H1 (cell line): ENCODE measurements around the gene FOXL3. TPM values are rescaled to one million over a fixed set of nuclear protein-coding genes. Genes with fewer than 3 reads are reported as not detected.

Source experiments
- CTCF ChIA-PET: fragments of 300-600 bp; sonication (Branson Sonifier 250); formaldehyde crosslinking; loops from one replicate; lab custom pipeline; 2021; ENCODE audit not compliant: partially characterized antibody; lab: Charles Lee
- POLR2A ChIA-PET: fragments of 300-600 bp; sonication (Branson Sonifier 250); formaldehyde crosslinking; loops from one replicate; lab custom pipeline; 2021; ENCODE audit warnings: inconsistent platforms; ENCODE audit not compliant: partially characterized antibody; lab: Charles Lee
- DNase-seq, 2 experiments: peaks; one replicate each; pipeline versions ENCODE4 v3.0.0 to v3.0.0-alpha.2; 2010 to 2022; ENCODE audit warnings: low spot score in 2 of 2, low read depth in 1 of 2, mixed read lengths in 1 of 2
- FAIRE-seq: peaks from 2 replicates; lab custom pipeline; 2011; peaks lifted over from hg19 to GRCh38; lab: Jason Lieb, UNC
- H2AFZ ChIP-seq: 2 replicates; pipeline ENCODE4 v1.8.1; 2012; ENCODE audit warnings: low read length, inconsistent platforms
- H2AK5ac ChIP-seq: 2 replicates; pipeline ENCODE4 v1.6.1; 2013; ENCODE audit warnings: low read depth, low read length
- H2BK120ac ChIP-seq: replicated peaks from 2 replicates; pipeline ENCODE3; 2013; ENCODE audit warnings: low read depth, low read length, inconsistent platforms
- H2BK12ac ChIP-seq: 2 replicates; pipeline ENCODE4 v1.6.1; 2013; ENCODE audit warnings: low read depth, low read length
- H2BK15ac ChIP-seq: 2 replicates; pipeline ENCODE4 v1.6.1; 2013; ENCODE audit warnings: low read length
- H2BK20ac ChIP-seq: 2 replicates; pipeline ENCODE4 v1.6.1; 2013; ENCODE audit warnings: low read length
- H2BK5ac ChIP-seq: 2 replicates; pipeline ENCODE4 v1.6.1; 2013; ENCODE audit warnings: low read depth, low read length
- H3K14ac ChIP-seq: 2 replicates; pipeline ENCODE4 v1.6.1; 2013; ENCODE audit warnings: inconsistent platforms; ENCODE audit not compliant: insufficient read length
- H3K18ac ChIP-seq: 2 replicates; pipeline ENCODE4 v1.6.1; 2013; ENCODE audit warnings: low read length; ENCODE audit errors: extremely low read depth
- H3K23ac ChIP-seq: 2 replicates; pipeline ENCODE4 v1.6.1; 2013; ENCODE audit warnings: inconsistent platforms; ENCODE audit not compliant: insufficient read length
- H3K23me2 ChIP-seq: 2 replicates; pipeline ENCODE4 v1.6.1; 2013; ENCODE audit warnings: low read depth, low read length
- H3K27ac ChIP-seq: 2 replicates; pipeline ENCODE4 v1.6.1; 2011; ENCODE audit warnings: low read depth, low read length, inconsistent platforms
- H3K27me3 ChIP-seq, 4 experiments: replicated peaks in 1 of 4; 1 replicate in 1 of 4; 2 replicates in 3 of 4; pipeline versions ENCODE4 v1.6.1 to v1.8.1; 2011 to 2013; ENCODE audit warnings: low read length in 3 of 4, mild to moderate bottlenecking in 3 of 4, inconsistent platforms in 2 of 4, mixed read lengths in 2 of 4, moderate library complexity in 1 of 4; ENCODE audit not compliant: control insufficient read depth in 3 of 4, insufficient read depth in 3 of 4; ENCODE audit errors: extremely low read depth in 1 of 4
- H3K36me3 ChIP-seq, 4 experiments: 2 replicates each; pipeline versions ENCODE4 v1.6.1 to v1.8.1; 2011 to 2013; ENCODE audit warnings: mild to moderate bottlenecking in 4 of 4, low read length in 3 of 4, moderate library complexity in 2 of 4, control low read depth in 1 of 4, inconsistent platforms in 1 of 4; ENCODE audit not compliant: insufficient read depth in 4 of 4, control insufficient read depth in 2 of 4
- H3K4ac ChIP-seq: replicated peaks from 2 replicates; pipeline ENCODE3; 2013; ENCODE audit warnings: low read length, low read depth, mixed read lengths, inconsistent platforms; ENCODE audit not compliant: insufficient read length
- H3K4me1 ChIP-seq, 4 experiments: replicated peaks in 1 of 4; 1 replicate in 1 of 4; 2 replicates in 3 of 4; pipeline versions ENCODE4 v1.6.1 to v1.8.1; 2011 to 2013; ENCODE audit warnings: low read length in 3 of 4, inconsistent platforms in 2 of 4, mixed read lengths in 1 of 4; ENCODE audit not compliant: insufficient read depth in 4 of 4, control insufficient read depth in 3 of 4
- H3K4me2 ChIP-seq, 2 experiments: 2 replicates each; pipeline versions ENCODE4 v1.6.1 to v1.8.1; 2011 to 2013; ENCODE audit warnings: low read depth in 2 of 2, low read length in 2 of 2, control low read depth in 1 of 2, inconsistent platforms in 1 of 2, mild to moderate bottlenecking in 1 of 2; ENCODE audit not compliant: insufficient read depth in 1 of 2
- H3K4me3 ChIP-seq, 4 experiments: fragments of 200-600, 300-600 bp in 1 of 4; sonication (generic), shearing (Covaris generic), sonication (Bioruptor Twin) in 1 of 4; 2 replicates each; pipeline versions ENCODE4 v1.5.1 to v1.8.1; 2011 to 2016; ENCODE audit warnings: low read length in 4 of 4, low read depth in 3 of 4, control low read depth in 2 of 4, inconsistent platforms in 2 of 4, mild to moderate bottlenecking in 2 of 4, mixed read lengths in 1 of 4, moderate library complexity in 1 of 4; ENCODE audit not compliant: insufficient read depth in 2 of 4; ENCODE audit errors: extremely low read depth in 1 of 4
- H3K56ac ChIP-seq: replicated peaks from 2 replicates; pipeline ENCODE3; 2013; ENCODE audit warnings: low read depth, mild to moderate bottlenecking, mixed read lengths, low read length, inconsistent platforms; ENCODE audit not compliant: insufficient read length
- H3K79me1 ChIP-seq: 2 replicates; pipeline ENCODE4 v1.6.1; 2013; ENCODE audit warnings: low read depth, low read length, control low read depth
- H3K79me2 ChIP-seq, 2 experiments: 2 replicates each; pipeline versions ENCODE4 v1.6.1 to v1.8.1; 2012 to 2013; ENCODE audit warnings: low read length in 2 of 2, mild to moderate bottlenecking in 2 of 2, inconsistent platforms in 1 of 2; ENCODE audit not compliant: insufficient read depth in 2 of 2, control insufficient read depth in 1 of 2
- H3K9ac ChIP-seq, 4 experiments: replicated peaks in 1 of 4; 1 replicate in 1 of 4; 2 replicates in 3 of 4; pipeline versions ENCODE4 v1.6.1 to v1.8.1; 2011 to 2013; ENCODE audit warnings: low read depth in 3 of 4, low read length in 3 of 4, control low read depth in 2 of 4, mild to moderate bottlenecking in 2 of 4, moderate library complexity in 2 of 4, inconsistent platforms in 1 of 4; ENCODE audit errors: extremely low read depth in 1 of 4
- H3K9me3 ChIP-seq, 2 experiments: 2 replicates each; pipeline versions ENCODE4 v1.6.1 to v1.8.1; 2012 to 2013; ENCODE audit warnings: mild to moderate bottlenecking in 2 of 2, moderate library complexity in 2 of 2, control low read depth in 1 of 2, inconsistent platforms in 1 of 2, low read depth in 1 of 2, low read length in 1 of 2, mixed read lengths in 1 of 2; ENCODE audit not compliant: insufficient read depth in 2 of 2
- H4K20me1 ChIP-seq, 2 experiments: replicated peaks in 1 of 2; 2 replicates each; pipeline versions ENCODE3 to v1.8.1; 2011 to 2013; ENCODE audit warnings: inconsistent platforms in 2 of 2, low read length in 2 of 2, mild to moderate bottlenecking in 1 of 2; ENCODE audit not compliant: insufficient read depth in 2 of 2, control insufficient read depth in 1 of 2
- H4K5ac ChIP-seq: 2 replicates; pipeline ENCODE4 v1.6.1; 2013; ENCODE audit warnings: low read length, low read depth, mixed read lengths, inconsistent platforms; ENCODE audit not compliant: insufficient read length
- H4K8ac ChIP-seq: 2 replicates; pipeline ENCODE4 v1.8.0; 2013; ENCODE audit warnings: mild to moderate bottlenecking, moderate library complexity, low read length, inconsistent platforms; ENCODE audit not compliant: insufficient read depth; ENCODE audit errors: extremely low read depth
- H4K91ac ChIP-seq: replicated peaks from 2 replicates; pipeline ENCODE3; 2013; ENCODE audit warnings: low read length, mixed read lengths, inconsistent platforms; ENCODE audit not compliant: insufficient read length
- ASH2L ChIP-seq: fragments of 200-600, 300-600 bp; sonication (generic); IDR thresholded peaks from one replicate; pipeline ENCODE4 v1.7.1; 2017; ENCODE audit warnings: low read length
- CHD2 ChIP-seq: IDR thresholded peaks from 2 replicates; pipeline ENCODE4 v1.6.1; 2012; ENCODE audit warnings: low read length, improper control_type of control experiment
- EGR1 ChIP-seq: IDR thresholded peaks from 2 replicates; pipeline ENCODE4 v1.6.1; 2011; ENCODE audit warnings: low read depth, low read length, borderline replicate concordance
- FOSL1 ChIP-seq: IDR thresholded peaks from 2 replicates; pipeline ENCODE4 v1.6.1; 2011; ENCODE audit warnings: mild to moderate bottlenecking, low read depth, low read length, moderate library complexity; ENCODE audit not compliant: insufficient read depth
- GTF2F1 ChIP-seq: IDR thresholded peaks from 2 replicates; pipeline ENCODE4 v1.6.1; 2012; ENCODE audit warnings: low read depth, low read length, improper control_type of control experiment, borderline replicate concordance
- HDAC6 ChIP-seq: IDR thresholded peaks from one replicate; pipeline ENCODE4 v1.7.1; 2012; ENCODE audit warnings: low read depth, mild to moderate bottlenecking, inconsistent platforms, low read length, moderate library complexity
- JUND ChIP-seq: IDR thresholded peaks from 2 replicates; pipeline ENCODE4 v1.6.1; 2011; ENCODE audit warnings: mild to moderate bottlenecking, improper control_type of control experiment, low read length
- NANOG ChIP-seq: IDR thresholded peaks from 2 replicates; pipeline ENCODE4 v1.6.1; 2011; ENCODE audit warnings: low read length, low read depth, mild to moderate bottlenecking, inconsistent platforms; ENCODE audit not compliant: insufficient read depth, poor library complexity, severe bottlenecking
- NRF1 ChIP-seq: IDR thresholded peaks from 2 replicates; pipeline ENCODE4 v1.6.1; 2011; ENCODE audit warnings: mild to moderate bottlenecking, low read depth, low read length, improper control_type of control experiment
- POU5F1 ChIP-seq: IDR thresholded peaks from 2 replicates; pipeline ENCODE4 v1.6.1; 2011; ENCODE audit warnings: low read depth, mild to moderate bottlenecking, low read length, moderate library complexity
- RNF2 ChIP-seq: fragments of 200-900, 300-1000 bp; sonication (generic); IDR thresholded peaks from 2 replicates; pipeline ENCODE4 v1.7.1; 2016; ENCODE audit warnings: borderline replicate concordance, low read depth, mild to moderate bottlenecking, antibody characterized with exemption, low read length; ENCODE audit not compliant: poor library complexity, severe bottlenecking; ENCODE audit errors: missing control alignments
- RXRA ChIP-seq: IDR thresholded peaks from 2 replicates; pipeline ENCODE4 v1.6.1; 2011; ENCODE audit warnings: low read depth, mild to moderate bottlenecking, low read length, moderate library complexity; ENCODE audit not compliant: insufficient read depth
- TEAD4 ChIP-seq: IDR thresholded peaks from 2 replicates; pipeline ENCODE4 v1.6.1; 2012; ENCODE audit warnings: low read depth, low read length, inconsistent platforms, mixed read lengths
- WGBS, 2 experiments: shearing (Covaris generic) in 1 of 2; methylation state at CpG; one replicate each; pipeline versions ENCODE4 v1.1.6 to v1.1.7; 2013 to 2015; ENCODE audit warnings: low lambda C conversion rate in 2 of 2, mixed read lengths in 2 of 2, inconsistent platforms in 1 of 2, low coverage in 1 of 2, missing lambda C conversion rate in 1 of 2; ENCODE audit not compliant: insufficient replicate concordance in 2 of 2, insufficient coverage in 1 of 2, insufficient read length in 1 of 2; ENCODE audit errors: extremely low coverage in 1 of 2, missing lambda C conversion rate in 1 of 2; 5-methylcytosine and 5-hydroxymethylcytosine counted together
- polyA plus RNA-seq, 7 experiments: library from polyadenylated mRNA; depleted of rRNA in 3 of 7; stranded (reverse) in 5 of 7; unstranded in 2 of 7; fragments of >200 nt in 5 of 7; fragments of 200-250 nt in 2 of 7; gene quantifications; 1 replicate in 5 of 7; 2 replicates in 1 of 7; 4 replicates in 1 of 7; pipeline versions ENCODE4 v1.2.1 to v1.2.3, GENCODE V29; 2011 to 2013; ENCODE audit warnings: missing spikeins in 2 of 7, mixed read lengths in 2 of 7
- total RNA-seq: library from RNA; stranded (reverse); fragmentation: NEBNext Ultra II Directional; extraction: Animal tissue kit (Norgen Biotek cat#: 25700); gene quantifications from 2 replicates; pipeline ENCODE4 v1.2.1, GENCODE V29; 2021

The FOXL3 gene
- total and polyA plus RNA-seq, 2 of the 8 experiments (the other 6 are each of a cell fraction or from before 2014, with no cell fraction given) = not detected

DNA sequence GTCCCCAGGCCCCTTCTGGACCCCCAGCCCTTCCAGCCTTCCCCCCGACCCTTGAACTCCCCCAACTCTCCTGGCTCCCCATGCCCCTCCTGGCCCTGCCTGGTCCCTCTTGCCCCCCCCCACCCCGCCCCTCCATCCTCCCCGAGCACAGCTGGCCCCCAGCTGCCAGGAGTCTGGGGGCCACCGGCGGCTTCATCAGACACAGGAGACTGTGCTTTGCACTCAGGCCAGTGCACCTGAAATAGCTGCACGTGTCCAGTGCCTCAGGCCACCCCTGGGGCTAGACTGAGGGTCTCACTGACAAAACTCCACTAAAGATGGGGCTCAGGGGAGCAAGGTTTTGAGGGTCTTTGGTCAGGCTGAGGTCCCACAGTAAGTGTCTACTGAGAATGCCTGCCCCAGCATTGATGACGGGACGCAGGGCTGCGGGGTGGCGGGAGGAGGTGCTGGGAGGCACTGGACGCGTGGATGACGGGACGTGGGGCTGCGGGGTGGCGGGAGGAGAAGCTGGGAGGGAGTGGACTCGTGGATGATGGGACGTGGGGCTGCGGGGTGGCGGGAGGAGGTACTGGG lies 6.5 kb downstream of the FOXL3 start:
- DNase-seq (no peak), FAIRE-seq (no peak)
- H3K23ac ChIP-seq = no peak overlapping the region
- H3K23me2 ChIP-seq = peaks cover 3% of the 10 kb centered on the region; the same call in 1 of the 2 replicates
- H2AK5ac ChIP-seq = no peak overlapping the region
- H3K14ac ChIP-seq = no peak overlapping the region
- H4K5ac ChIP-seq = no peak overlapping the region
- no peak overlapping the region for H3K9ac ChIP-seq
- H2BK120ac ChIP-seq = no peak overlapping the region
- no peaks in the 10 kb centered on the region for H3K36me3 ChIP-seq
- no peaks in the 10 kb centered on the region; a peak in 1 of 7 replicates for H3K4me1 ChIP-seq
- TF ChIP-seq JUND (no peak), NANOG (no peak), POU5F1 (no peak), ASH2L (no peak), CHD2 (no peak), NRF1 (no peak), FOSL1 (no peak), EGR1 (no peak), GTF2F1 (no peak), RNF2 (no peak), RXRA (no peak), HDAC6 (no peak), TEAD4 (no peak)
- H3K79me1 ChIP-seq = no peaks in the 10 kb centered on the region
- H3K27me3 ChIP-seq = peaks cover 3 to 16% (median 11%) of the 10 kb centered on the region in 4 experiments
- no peak overlapping the region for H3K56ac ChIP-seq
- peaks cover 0 to 3% of the 10 kb centered on the region in 2 experiments for H4K20me1 ChIP-seq
- H4K8ac ChIP-seq = no peak overlapping the region
- 71% methylated on average over 3 of the region's 20 CpGs; no CpG with 5 or more reads in 1 of the 2 experiments for WGBS, 2 experiments
- H2BK15ac ChIP-seq = no peak overlapping the region
- H3K4ac ChIP-seq = no peak overlapping the region
- H4K91ac ChIP-seq = no peak overlapping the region
- no peaks in the 10 kb centered on the region for H3K79me2 ChIP-seq
- H3K4me2 ChIP-seq = no peak overlapping the region
- no peak overlapping the region for H2BK12ac ChIP-seq
- no peak overlapping the region for H3K4me3 ChIP-seq
- no peak overlapping the region for H2BK5ac ChIP-seq
- POLR2A ChIA-PET = no interaction called here
- H3K18ac ChIP-seq = no peak overlapping the region
- CTCF ChIA-PET = no interaction called here
- H2AFZ ChIP-seq = no peak overlapping the region
- H2BK20ac ChIP-seq = no peak overlapping the region
- no peak overlapping the region for H3K27ac ChIP-seq
- peaks cover 0 to 3% of the 10 kb centered on the region in 2 experiments; a peak in 1 of 4 replicates for H3K9me3 ChIP-seq
